ENCODE measurements around the gene RGL1.

- TF ChIP-seq CTCF (IDR thresholded peaks at IDR 0.05) = no peak
- no peak for TF ChIP-seq POLR2A (IDR thresholded peaks at IDR 0.05)
These were observed 111.7 kb downstream of the RGL1 start for GRCh38 chr1:183916574-183916973.
